B cell (primary cell): Measurements from ENCODE around the gene PRRG1. TPM values are rescaled to one million over a fixed set of nuclear protein-coding genes. Genes with fewer than 3 reads are reported as not detected.

Experiments used
- ATAC-seq: fragments of 200-7000 bp; cut with Tn5 transposase; one replicate; pipeline ENCODE4 v1.10.0; 2021; ENCODE audit warnings: low read depth, mild to moderate bottlenecking, moderate number of reproducible peaks, moderate library complexity
- CTCF ChIA-PET: fragments of 350-600 bp; sonication (Branson Sonifier 250); formaldehyde crosslinking; loops from one replicate; lab custom pipeline; 2021; ENCODE audit warnings: antibody characterized with exemption, inconsistent platforms; lab: Charles Lee
- POLR2A ChIA-PET: fragments of 350-600 bp; sonication (Branson Sonifier 250); formaldehyde crosslinking; loops from one replicate; lab custom pipeline; 2021; ENCODE audit warnings: antibody characterized with exemption; lab: Charles Lee
- DNase-seq: peaks from one replicate; pipeline ENCODE4 v3.0.0; 2013
- H2AFZ ChIP-seq: 2 replicates; pipeline ENCODE4 v1.6.1; 2012; ENCODE audit warnings: mild to moderate bottlenecking, low read depth, low read length; ENCODE audit not compliant: insufficient read depth, poor library complexity, severe bottlenecking
- H3K27ac ChIP-seq, 2 donors: 1 replicate in 1 of 2; 2 replicates in 1 of 2; pipeline ENCODE4 v1.5.1; 2012 to 2013; ENCODE audit warnings: low read length in 2 of 2, mild to moderate bottlenecking in 2 of 2, moderate library complexity in 1 of 2
- H3K27me3 ChIP-seq, 4 experiments: fragments of 200-600 bp in 1 of 4; sonication (generic) in 1 of 4; replicated peaks in 1 of 4; 1 replicate in 2 of 4; 2 replicates in 2 of 4; pipeline versions ENCODE4 v1.6.1 to v1.7.0; 2013 to 2016; ENCODE audit warnings: low read length in 3 of 4, mild to moderate bottlenecking in 2 of 4, mixed read lengths in 1 of 4, moderate library complexity in 1 of 4; ENCODE audit not compliant: insufficient read depth in 4 of 4, control insufficient read depth in 3 of 4; ENCODE audit errors: control extremely low read depth in 1 of 4
- H3K36me3 ChIP-seq, 2 experiments: replicated peaks in 1 of 2; 1 replicate in 1 of 2; 2 replicates in 1 of 2; pipeline versions ENCODE4 v1.6.1 to v1.7.1; 2013; ENCODE audit warnings: low read length in 1 of 2; ENCODE audit not compliant: insufficient read depth in 2 of 2, control insufficient read depth in 1 of 2; ENCODE audit errors: control extremely low read depth in 1 of 2, extremely low read depth in 1 of 2
- H3K4me1 ChIP-seq, 2 donors: fragments of 200-600 bp in 1 of 2; sonication (generic) in 1 of 2; 1 replicate in 1 of 2; 2 replicates in 1 of 2; pipeline versions ENCODE4 v1.5.1 to v1.6.1; 2013 to 2017; ENCODE audit warnings: low read length in 2 of 2; ENCODE audit not compliant: control insufficient read depth in 2 of 2, insufficient read depth in 2 of 2
- H3K4me2 ChIP-seq: replicated peaks from 2 replicates; pipeline ENCODE3; 2012; ENCODE audit warnings: mild to moderate bottlenecking, low read depth, low read length; ENCODE audit not compliant: poor library complexity, severe bottlenecking
- H3K4me3 ChIP-seq, 5 experiments: fragments of 200-600 bp in 1 of 5; sonication (generic) in 1 of 5; 1 replicate in 3 of 5; 2 replicates in 2 of 5; pipeline versions ENCODE4 v1.5.1 to v1.7.0; 2011 to 2016; ENCODE audit warnings: low read length in 4 of 5, mild to moderate bottlenecking in 4 of 5, low read depth in 2 of 5, control low read depth in 1 of 5, moderate library complexity in 1 of 5; ENCODE audit not compliant: insufficient read depth in 1 of 5; ENCODE audit errors: control extremely low read depth in 1 of 5, extremely low read depth in 1 of 5
- H3K79me2 ChIP-seq: fragments of 200-600 bp; sonication (generic); one replicate; pipeline ENCODE4 v1.6.0; 2016; ENCODE audit warnings: low read length; ENCODE audit not compliant: control insufficient read depth, insufficient read depth
- H3K9ac ChIP-seq: fragments of 200-600 bp; sonication (generic); 2 replicates; pipeline ENCODE4 v1.6.1; 2017; ENCODE audit warnings: mild to moderate bottlenecking, low read length, moderate library complexity
- H3K9me3 ChIP-seq, 3 donors: one replicate each; pipeline versions ENCODE4 v1.6.1 to v1.7.1; 2013; ENCODE audit warnings: low read length in 2 of 3; ENCODE audit not compliant: control insufficient read depth in 2 of 3, insufficient read depth in 1 of 3; ENCODE audit errors: control extremely low read depth in 1 of 3
- H4K20me1 ChIP-seq: 2 replicates; pipeline ENCODE4 v1.6.0; 2012; ENCODE audit warnings: mild to moderate bottlenecking, low read length; ENCODE audit not compliant: insufficient read depth, control insufficient read depth, poor library complexity, severe bottlenecking
- H3K27ac Mint-ChIP-seq: one replicate; pipeline ENCODE4 v1.8.0; 2021; ENCODE audit warnings: mixed read lengths
- H3K27me3 Mint-ChIP-seq: one replicate; pipeline ENCODE4 v1.8.0; 2021; ENCODE audit warnings: mixed read lengths
- H3K4me1 Mint-ChIP-seq: one replicate; pipeline ENCODE4 v1.8.0; 2021; ENCODE audit warnings: mixed read lengths
- H3K4me3 Mint-ChIP-seq: one replicate; pipeline ENCODE4 v1.8.0; 2021; ENCODE audit warnings: mixed read lengths
- H3K9me3 Mint-ChIP-seq: one replicate; pipeline ENCODE4 v1.8.0; 2022; ENCODE audit warnings: mixed read lengths; ENCODE audit not compliant: insufficient read depth
- CTCF ChIP-seq: fragments of 200-600 bp; IDR thresholded peaks from one replicate; pipeline ENCODE4 v1.8.0; 2022; ENCODE audit warnings: antibody characterized with exemption, mild to moderate bottlenecking
- EZH2 ChIP-seq: IDR thresholded peaks from 2 replicates; pipeline ENCODE4 v1.6.1; 2012; ENCODE audit warnings: borderline replicate concordance, low read depth, mild to moderate bottlenecking, moderate library complexity, low read length; ENCODE audit not compliant: insufficient read depth, poor library complexity, severe bottlenecking
- WGBS: methylation state at CpG from one replicate; pipeline ENCODE4 v1.1.5; 2013; ENCODE audit warnings: missing lambda C conversion rate; ENCODE audit not compliant: insufficient coverage; 5-methylcytosine and 5-hydroxymethylcytosine counted together
- intact Hi-C: fragments of 100-400 bp; cut with micrococcal nuclease; formaldehyde crosslinking; loops from one replicate; pipeline ENCODE4 v1.10.0; 2022
- polyA plus RNA-seq: library from polyadenylated mRNA; depleted of rRNA; stranded (reverse); fragments of >200 nt; gene quantifications from 2 replicates; pipeline ENCODE4 v1.2.3, GENCODE V29; 2012
- total RNA-seq, 2 donors: library from RNA; stranded (reverse); fragments of 120-200 nt in 1 of 2; gene quantifications; 1 replicate in 1 of 2; 2 replicates in 1 of 2; pipeline versions ENCODE4 v1.2.3 to v1.2.4, GENCODE V29; 2013 to 2022

PRRG1 gene
- total and polyA plus RNA-seq, 2 donors (not counting 1 experiment from before 2014, with no cell fraction given), result not detected

DNA sequence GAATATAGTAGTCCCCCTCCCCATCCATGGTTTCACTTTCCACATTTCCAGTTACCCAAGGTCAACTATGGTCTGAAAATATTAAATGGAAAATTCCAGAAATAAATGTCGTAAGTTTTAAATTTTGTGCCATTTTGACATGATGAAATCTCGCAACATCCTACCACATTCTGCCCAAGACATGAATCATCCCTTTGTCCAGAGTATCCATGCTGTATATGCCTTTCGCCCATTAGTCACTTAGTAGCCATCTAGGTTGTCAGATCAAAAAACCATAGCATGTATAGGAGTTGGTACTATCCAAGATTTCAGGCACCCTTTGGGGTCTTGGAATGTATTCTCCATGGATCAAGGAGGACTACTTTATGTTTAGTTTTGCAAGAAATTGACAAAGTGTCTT, 8.3 kb downstream of the PRRG1 start:
- no peaks in the 10 kb centered on the region for H3K9me3 ChIP-seq
- no peak overlapping the region for H3K4me3 Mint-ChIP-seq
- TF ChIP-seq CTCF (no peak), EZH2 (no peak)
- H3K27ac Mint-ChIP-seq, result no peak overlapping the region
- CTCF ChIA-PET, result no interaction called here
- H4K20me1 ChIP-seq, result no peaks in the 10 kb centered on the region
- ATAC-seq, result no peak
- no peak overlapping the region for H3K4me3 ChIP-seq
- no peaks in the 10 kb centered on the region for H3K4me1 Mint-ChIP-seq
- no peaks in the 10 kb centered on the region for H3K79me2 ChIP-seq
- no peak overlapping the region for H3K4me2 ChIP-seq
- POLR2A ChIA-PET, result no interaction called here
- no peaks in the 10 kb centered on the region for H3K27me3 ChIP-seq
- no peak overlapping the region for H3K27ac ChIP-seq
- no peak overlapping the region for H3K9ac ChIP-seq
- no peak overlapping the region for H2AFZ ChIP-seq
- no peak for DNase-seq
- no peaks in the 10 kb centered on the region for H3K36me3 ChIP-seq
- intact Hi-C loops, result no loop called here
- H3K9me3 Mint-ChIP-seq, result no peaks in the 10 kb centered on the region
- no peaks in the 10 kb centered on the region for H3K4me1 ChIP-seq
- H3K27me3 Mint-ChIP-seq, result no peaks in the 10 kb centered on the region
- no CpG with 5 or more reads among the region's 3 CpGs for WGBS

GRCh38 chrX:37361596-37361995, 12.4 kb downstream of the PRRG1 start:
- no peak for TF ChIP-seq EZH2
- no peak for TF ChIP-seq CTCF
- ATAC-seq (no peak), DNase-seq (no peak)
- Histone ChIP-seq H3K4me3 (no peak overlapping the region), H3K79me2 (no peaks in the 10 kb centered on the region), H4K20me1 (no peaks in the 10 kb centered on the region), H3K27ac (no peak overlapping the region), H2AFZ (no peak overlapping the region), H3K36me3 (no peaks in the 10 kb centered on the region), H3K4me1 (no peaks in the 10 kb centered on the region), H3K9me3 (no peaks in the 10 kb centered on the region), H3K4me2 (no peak overlapping the region), H3K27me3 (no peaks in the 10 kb centered on the region), H3K9ac (no peak overlapping the region)
- intact Hi-C loops, result no loop called here
- no CpG with 5 or more reads among the region's 2 CpGs for WGBS
- CTCF ChIA-PET, result no interaction called here
- Mint-ChIP-seq H3K4me3 (no peak overlapping the region), H3K4me1 (no peaks in the 10 kb centered on the region), H3K9me3 (no peaks in the 10 kb centered on the region), H3K27me3 (no peaks in the 10 kb centered on the region), H3K27ac (no peak overlapping the region)
- POLR2A ChIA-PET, result no interaction called here
